Mesothelial cell of epicardium (in vitro differentiated cells): ENCODE data around the gene ACVR2A. TPM values are rescaled to one million over a fixed set of nuclear protein-coding genes. Genes with fewer than 3 reads are reported as not detected.

ENCODE experiments used
- DNase-seq, 2 experiments: peaks; one replicate each; pipeline ENCODE4 v3.0.0; 2021; ENCODE audit warnings: low spot score in 2 of 2; ENCODE audit not compliant: unreplicated experiment in 2 of 2
- H3K27ac Mint-ChIP-seq: 2 replicates; pipeline ENCODE4 v1.8.0; 2021; ENCODE audit warnings: mixed read lengths
- H3K27me3 Mint-ChIP-seq: 2 replicates; pipeline ENCODE4 v1.8.0; 2021; ENCODE audit warnings: low read depth, mixed read lengths
- H3K36me3 Mint-ChIP-seq: 2 replicates; pipeline ENCODE4 v1.8.0; 2021; ENCODE audit warnings: mixed read lengths
- H3K4me1 Mint-ChIP-seq: 2 replicates; pipeline ENCODE4 v1.8.0; 2021; ENCODE audit warnings: mixed read lengths
- H3K4me3 Mint-ChIP-seq: 2 replicates; pipeline ENCODE4 v1.8.0; 2021; ENCODE audit warnings: mild to moderate bottlenecking, moderate library complexity, mixed read lengths
- H3K9me3 Mint-ChIP-seq: 2 replicates; pipeline ENCODE4 v1.8.0; 2021; ENCODE audit warnings: mixed read lengths
- CTCF ChIP-seq: fragments of 200-600 bp; sonication (generic); IDR thresholded peaks from one replicate; pipeline ENCODE4 v1.5.0; 2021; ENCODE audit warnings: antibody characterized with exemption; ENCODE audit not compliant: unreplicated experiment
- total RNA-seq: library from RNA; stranded (reverse); gene quantifications from 3 replicates; pipeline ENCODE4 v1.2.1, GENCODE V29; 2021

The ACVR2A gene
- total RNA-seq, 1 donor from 2014 or later: 33.3 TPM

GRCh38 chr2:147910990-147911473 is 66.2 kb downstream of the ACVR2A start:
- H3K27me3 Mint-ChIP-seq: no peaks in the 10 kb centered on the region
- TF ChIP-seq CTCF: peak; percentile 97
- H3K4me1 Mint-ChIP-seq: peaks cover 30% of the 10 kb centered on the region
- DNase-seq: no peak
- no peaks in the 10 kb centered on the region for H3K9me3 Mint-ChIP-seq
- no peak overlapping the region for H3K4me3 Mint-ChIP-seq
- peaks cover 8% of the 10 kb centered on the region for H3K36me3 Mint-ChIP-seq
- no peak overlapping the region for H3K27ac Mint-ChIP-seq

GRCh38 chr2:147913701-147914480 is 69.1 kb downstream of the ACVR2A start:
- no peak overlapping the region for H3K4me3 Mint-ChIP-seq
- H3K27me3 Mint-ChIP-seq: no peaks in the 10 kb centered on the region
- DNase-seq: no peak
- TF ChIP-seq CTCF: no peak
- peaks cover 9% of the 10 kb centered on the region for H3K36me3 Mint-ChIP-seq
- H3K4me1 Mint-ChIP-seq: peaks cover 35% of the 10 kb centered on the region
- H3K9me3 Mint-ChIP-seq: no peaks in the 10 kb centered on the region
- peak overlapping the region; percentile 27 for H3K27ac Mint-ChIP-seq

GRCh38 chr2:147916067-147916466 is 71.2 kb downstream of the ACVR2A start:
- Mint-ChIP-seq H3K4me3 (no peak overlapping the region), H3K4me1 (peaks cover 27% of the 10 kb centered on the region), H3K9me3 (no peaks in the 10 kb centered on the region), H3K27ac (no peak overlapping the region), H3K27me3 (no peaks in the 10 kb centered on the region), H3K36me3 (peaks cover 19% of the 10 kb centered on the region)
- no peak for DNase-seq
- no peak for TF ChIP-seq CTCF

- Mint-ChIP-seq H3K27ac (no peak overlapping the region), H3K36me3 (peaks cover 22% of the 10 kb centered on the region), H3K4me3 (no peak overlapping the region), H3K27me3 (no peaks in the 10 kb centered on the region), H3K9me3 (no peaks in the 10 kb centered on the region), H3K4me1 (peaks cover 24% of the 10 kb centered on the region)
- TF ChIP-seq CTCF: no peak
- DNase-seq: no peak
These were observed 71.9 kb downstream of the ACVR2A start for GRCh38 chr2:147916723-147917122.

GRCh38 chr2:147917161-147917560 is 72.3 kb downstream of the ACVR2A start:
- no peak overlapping the region for H3K4me3 Mint-ChIP-seq
- TF ChIP-seq CTCF: no peak
- peaks cover 22% of the 10 kb centered on the region for H3K36me3 Mint-ChIP-seq
- no peak overlapping the region for H3K27ac Mint-ChIP-seq
- peaks cover 24% of the 10 kb centered on the region for H3K4me1 Mint-ChIP-seq
- H3K9me3 Mint-ChIP-seq: no peaks in the 10 kb centered on the region
- DNase-seq: no peak
- no peaks in the 10 kb centered on the region for H3K27me3 Mint-ChIP-seq
